GM15510 (cell line): ENCODE results near the gene TIMP3.

ENCODE experiments used
- POLR2A ChIP-seq: IDR thresholded peaks from 3 replicates; pipeline ENCODE4 v1.6.1; 2011; ENCODE audit warnings: borderline replicate concordance; ENCODE audit not compliant: insufficient read length; ENCODE audit errors: extremely low read depth

TIMP3 gene

DNA sequence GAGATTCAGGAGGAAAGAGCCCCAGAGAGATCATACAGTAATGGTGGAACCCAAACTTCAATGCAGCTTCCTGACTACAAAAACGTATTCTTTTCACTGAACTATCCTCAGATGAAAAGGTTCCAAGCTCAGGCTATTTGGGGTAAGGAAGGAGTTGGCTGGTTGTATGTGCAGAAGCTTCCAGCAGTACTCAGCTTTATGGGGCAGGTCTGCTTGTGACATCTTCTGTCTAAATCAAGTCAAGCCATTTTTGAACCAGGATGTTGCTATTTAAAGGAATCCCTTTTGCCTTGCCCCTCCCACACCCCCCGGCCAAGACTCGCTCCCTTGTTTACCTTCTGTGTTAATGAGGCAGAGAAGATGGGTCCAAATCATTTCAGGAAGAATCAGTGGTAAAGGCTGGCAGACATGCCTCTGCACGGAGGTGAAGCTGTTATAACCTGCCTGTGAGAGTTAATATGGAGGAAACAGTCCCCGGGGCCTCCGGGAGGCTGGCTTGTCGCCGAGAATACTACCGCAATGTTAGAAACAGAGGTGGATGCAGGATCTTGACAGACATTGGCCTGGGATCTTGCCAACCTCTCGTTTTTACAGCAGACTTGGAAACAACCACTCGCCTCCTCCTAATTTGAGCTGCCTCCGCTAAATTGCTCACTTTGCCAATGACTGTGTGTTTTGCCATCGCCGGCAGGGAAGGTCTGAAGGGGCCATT lies 45.4 kb downstream of the TIMP3 start:
- no peak for TF ChIP-seq POLR2A

GRCh38 chr22:32848226-32848625 lies 46.7 kb downstream of the TIMP3 start:
- no peak for TF ChIP-seq POLR2A

DNA sequence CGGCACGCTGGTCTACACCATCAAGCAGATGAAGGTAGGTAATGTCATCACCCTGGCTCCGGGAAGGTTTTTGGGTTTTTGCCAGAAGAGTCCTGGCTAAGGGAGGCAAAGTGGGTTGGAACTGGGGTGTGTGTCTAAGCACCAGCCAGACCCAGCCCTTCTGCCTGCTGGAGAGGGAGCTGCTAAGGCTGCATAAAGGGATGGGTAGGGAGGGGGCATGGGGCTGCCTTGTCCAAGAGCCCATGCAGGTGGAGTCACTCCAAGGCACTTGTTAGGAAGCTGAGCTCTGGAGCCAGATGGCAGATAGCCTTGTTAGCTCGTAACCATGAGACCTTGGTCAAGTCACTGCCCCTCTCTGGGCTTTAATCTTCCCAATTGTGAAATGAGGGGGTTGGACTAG lies 48.0 kb downstream of the TIMP3 start:
- TF ChIP-seq POLR2A, result no peak

GRCh38 chr22:32850157-32850556 lies 48.7 kb downstream of the TIMP3 start:
- no peak for TF ChIP-seq POLR2A

- TF ChIP-seq POLR2A, result no peak
Measured at GRCh38 chr22:32850591-32851517, 49.3 kb downstream of the TIMP3 start.

- no peak for TF ChIP-seq POLR2A
Measured at GRCh38 chr22:32852395-32853251, 51.1 kb downstream of the TIMP3 start.

GRCh38 chr22:32853662-32854061 lies 52.2 kb downstream of the TIMP3 start:
- no peak for TF ChIP-seq POLR2A

- TF ChIP-seq POLR2A, result no peak
Measured at GRCh38 chr22:32854351-32854804, 52.9 kb downstream of the TIMP3 start.

GRCh38 chr22:32855045-32855756 lies 53.7 kb downstream of the TIMP3 start:
- no peak for TF ChIP-seq POLR2A

- TF ChIP-seq POLR2A, result no peak
Measured at GRCh38 chr22:32858121-32858703, 56.7 kb downstream of the TIMP3 start.

DNA sequence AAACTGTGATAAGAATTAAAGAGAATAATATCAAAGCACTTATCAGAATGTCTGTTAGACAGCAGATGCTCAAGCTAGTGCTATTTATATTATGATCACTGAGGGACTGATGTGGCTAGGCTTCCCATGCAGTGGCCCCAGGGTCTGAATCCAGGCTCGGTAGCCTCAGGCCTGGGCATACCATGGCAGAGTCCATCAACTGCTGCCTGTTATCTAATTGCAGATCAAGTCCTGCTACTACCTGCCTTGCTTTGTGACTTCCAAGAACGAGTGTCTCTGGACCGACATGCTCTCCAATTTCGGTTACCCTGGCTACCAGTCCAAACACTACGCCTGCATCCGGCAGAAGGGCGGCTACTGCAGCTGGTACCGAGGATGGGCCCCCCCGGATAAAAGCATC lies 57.5 kb downstream of the TIMP3 start:
- no peak for TF ChIP-seq POLR2A

GRCh38 chr22:32859743-32860142 lies 58.2 kb downstream of the TIMP3 start:
- no peak for TF ChIP-seq POLR2A

- TF ChIP-seq POLR2A, result no peak
Measured at GRCh38 chr22:32861330-32861729, 59.8 kb downstream of the TIMP3 start.

DNA sequence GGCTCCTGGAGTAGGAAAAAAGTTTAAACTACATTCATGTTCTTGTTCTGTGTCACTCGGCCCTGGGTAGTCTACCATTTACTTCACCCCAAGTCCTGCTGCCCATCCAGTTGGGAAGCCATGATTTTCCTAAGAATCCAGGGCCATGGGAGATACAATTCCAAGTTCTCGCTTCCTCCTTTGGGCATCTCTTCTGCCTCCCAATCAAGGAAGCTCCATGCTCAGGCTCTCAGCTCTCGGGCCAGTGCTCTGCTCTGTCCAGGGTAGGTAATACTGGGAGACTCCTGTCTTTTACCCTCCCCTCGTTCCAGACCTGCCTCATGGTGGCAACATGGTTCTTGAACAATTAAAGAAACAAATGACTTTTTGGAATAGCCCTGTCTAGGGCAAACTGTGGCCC lies 60.6 kb downstream of the TIMP3 start:
- no peak for TF ChIP-seq POLR2A

- no peak for TF ChIP-seq POLR2A
Measured at GRCh38 chr22:32862936-32863661, 61.6 kb downstream of the TIMP3 start.
